ENCODE data around the gene TMPRSS7.

GRCh38 chr3:112093180-112093522 is 58.6 kb downstream of the TMPRSS7 start:
- TF ChIP-seq CTCF (IDR thresholded peaks at IDR 0.05 in 8 of 11, conservative IDR thresholded peaks at IDR 0.05 in 3 of 11) (no peak), POLR2A (IDR thresholded peaks at IDR 0.05) (no peak), POLR2AphosphoS5 (IDR thresholded peaks at IDR 0.05) (no peak)
